ENCODE data around the gene TUBA4B.

TUBA4B gene

GRCh38 chr2:219279151-219279915, 26.3 kb downstream of the TUBA4B start, which contains the start of gene DNAJB2:
Gene DNAJB2, plus strand, starts transcription at chr2:219279366. Its CDS starts 468 bp downstream, at chr2:219279834.
- H3K4me3 ChIP-seq (ENCODE audit: low read depth, low read length), result peak within 1 kb of the TSS; percentile 61
- peak; percentile 94 for DNase-seq (ENCODE audit: low read depth)
- in situ Hi-C loops (cut with HindIII; ENCODE audit: low sequenced_read_pairs), result no loop called here
- peak; percentile 1 for TF ChIP-seq CTCF (IDR thresholded peaks at IDR 0.05; ENCODE audit: low read depth, low read length, missing control alignments)

- in situ Hi-C loops (cut with HindIII; ENCODE audit: low sequenced_read_pairs), result no loop called here
- DNase-seq (ENCODE audit: low read depth), result no peak
- H3K4me3 ChIP-seq (ENCODE audit: low read depth, low read length), result peak overlapping the region; percentile 61
- TF ChIP-seq CTCF (IDR thresholded peaks at IDR 0.05; ENCODE audit: low read depth, low read length, missing control alignments), result no peak
These were observed 27.0 kb downstream of the TUBA4B start for GRCh38 chr2:219279916-219280516.

- TF ChIP-seq CTCF (IDR thresholded peaks at IDR 0.05; ENCODE audit: low read depth, low read length, missing control alignments), result no peak
- no peak overlapping the region for H3K4me3 ChIP-seq (ENCODE audit: low read depth, low read length)
- no peak for DNase-seq (ENCODE audit: low read depth)
- in situ Hi-C loops (cut with HindIII; ENCODE audit: low sequenced_read_pairs), result no loop called here
These were observed 27.6 kb downstream of the TUBA4B start for GRCh38 chr2:219280651-219281050.

GRCh38 chr2:219281588-219281987, 28.5 kb downstream of the TUBA4B start:
- DNase-seq (ENCODE audit: low read depth), result no peak
- TF ChIP-seq CTCF (IDR thresholded peaks at IDR 0.05; ENCODE audit: low read depth, low read length, missing control alignments), result no peak
- H3K4me3 ChIP-seq (ENCODE audit: low read depth, low read length), result no peak overlapping the region
- in situ Hi-C loops (cut with HindIII; ENCODE audit: low sequenced_read_pairs), result no loop called here

- in situ Hi-C loops (cut with HindIII; ENCODE audit: low sequenced_read_pairs), result no loop called here
- TF ChIP-seq CTCF (IDR thresholded peaks at IDR 0.05; ENCODE audit: low read depth, low read length, missing control alignments), result no peak
- H3K4me3 ChIP-seq (ENCODE audit: low read depth, low read length), result no peak overlapping the region
- DNase-seq (ENCODE audit: low read depth), result no peak
These were observed 29.3 kb downstream of the TUBA4B start for GRCh38 chr2:219282375-219282774.

GRCh38 chr2:219282943-219283581, 30.0 kb downstream of the TUBA4B start:
- no peak overlapping the region for H3K4me3 ChIP-seq (ENCODE audit: low read depth, low read length)
- no peak for TF ChIP-seq CTCF (IDR thresholded peaks at IDR 0.05; ENCODE audit: low read depth, low read length, missing control alignments)
- no peak for DNase-seq (ENCODE audit: low read depth)
- in situ Hi-C loops (cut with HindIII; ENCODE audit: low sequenced_read_pairs), result no loop called here
